PC-9 (cell line): Measurements from ENCODE around the gene BLOC1S4. TPM values are rescaled to one million over a fixed set of nuclear protein-coding genes. Genes with fewer than 3 reads are reported as not detected.
A peak's percentile ranks its signal among the peaks of the same experiment; 100 is the strongest.

Experiments used
- BruUV-seq: library from RNA; stranded (reverse); fragments of 400-500 nt; replicated peaks from 2 replicates; lab custom pipeline; 2021; lab: Mats Ljungman, UMichigan
- CTCF ChIA-PET: fragments of 300-600 bp; sonication (Branson Sonifier 250); formaldehyde crosslinking; loops from one replicate; lab custom pipeline; 2022; ENCODE audit warnings: antibody characterized with exemption; lab: Charles Lee
- POLR2A ChIA-PET: fragments of 300-600 bp; sonication (Branson Sonifier 250); formaldehyde crosslinking; loops from one replicate; lab custom pipeline; 2022; ENCODE audit warnings: antibody characterized with exemption; ENCODE audit not compliant: unreplicated experiment; lab: Charles Lee
- DNase-seq, 2 experiments: peaks; one replicate each; pipeline versions ENCODE4 v3.0.0 to v3.0.0-alpha.2; 2015 to 2022; ENCODE audit warnings: mixed read lengths in 1 of 2
- H2AFZ ChIP-seq: fragments of 200-600 bp; sonication (generic); 2 replicates; pipeline ENCODE4 v1.8.1; 2017; ENCODE audit warnings: antibody characterized with exemption
- H3F3A ChIP-seq: fragments of 200-600 bp; sonication (generic); 2 replicates; pipeline ENCODE4 v1.8.1; 2017; ENCODE audit warnings: antibody characterized with exemption, mild to moderate bottlenecking, low read depth; ENCODE audit not compliant: insufficient read depth
- H3K27ac ChIP-seq: fragments of 200-600 bp; sonication (generic); 2 replicates; pipeline ENCODE4 v1.6.1; 2016; ENCODE audit warnings: mixed run types
- H3K27me3 ChIP-seq: fragments of 200-600 bp; sonication (generic); 2 replicates; pipeline ENCODE4 v1.6.1; 2016; ENCODE audit warnings: low read depth, mixed run types; ENCODE audit not compliant: insufficient read depth
- H3K36me3 ChIP-seq: fragments of 200-600 bp; sonication (generic); 2 replicates; pipeline ENCODE4 v1.6.1; 2016; ENCODE audit warnings: low read depth, mixed run types
- H3K4me1 ChIP-seq: fragments of 200-600 bp; sonication (generic); replicated peaks from 2 replicates; pipeline ENCODE4 v1.6.1; 2016; ENCODE audit warnings: mixed run types; ENCODE audit not compliant: insufficient read depth
- H3K4me2 ChIP-seq: fragments of 200-600 bp; sonication (generic); 2 replicates; pipeline ENCODE4 v1.6.1; 2017; ENCODE audit warnings: mixed run types
- H3K4me3 ChIP-seq: fragments of 200-600 bp; sonication (generic); 2 replicates; pipeline ENCODE4 v1.6.1; 2016; ENCODE audit warnings: mixed run types
- H3K79me2 ChIP-seq: fragments of 200-600 bp; sonication (generic); 2 replicates; pipeline ENCODE4 v1.6.1; 2017; ENCODE audit warnings: low read depth, mixed run types
- H3K9me2 ChIP-seq: fragments of 200-600 bp; sonication (generic); 2 replicates; pipeline ENCODE4 v1.8.1; 2017; ENCODE audit warnings: mild to moderate bottlenecking; ENCODE audit not compliant: insufficient read depth
- H3K9me3 ChIP-seq: fragments of 200-600 bp; sonication (generic); 2 replicates; pipeline ENCODE4 v1.8.1; 2016; ENCODE audit warnings: low read depth; ENCODE audit not compliant: insufficient read depth
- H4K20me1 ChIP-seq: fragments of 200-600 bp; sonication (generic); 2 replicates; pipeline ENCODE4 v1.8.1; 2017; ENCODE audit not compliant: insufficient read depth
- CTCF ChIP-seq: fragments of 200-600 bp; sonication (generic); conservative IDR thresholded peaks from 2 replicates; pipeline ENCODE4 v1.6.1; 2017; ENCODE audit warnings: mixed run types, antibody characterized with exemption, mild to moderate bottlenecking, moderate library complexity
- EZH2 ChIP-seq: fragments of 200-600 bp; sonication (generic); IDR thresholded peaks from 2 replicates; pipeline ENCODE4 v1.8.0; 2017; ENCODE audit warnings: antibody characterized with exemption, low read depth
- intact Hi-C: fragments of 100-400 bp; cut with micrococcal nuclease; formaldehyde crosslinking; loops from one replicate; pipeline ENCODE4 v1.10.0; 2022; ENCODE audit not compliant: unreplicated experiment
- total RNA-seq: library from RNA; stranded (reverse); gene quantifications from 2 replicates; pipeline ENCODE4 v1.2.3, GENCODE V29; 2021

The BLOC1S4 gene
- total RNA-seq, 1 experiment from 2014 or later = 11.7 TPM

- intact Hi-C loops = loop anchor here (1.0 to 2.0 kb wide), 2 partner anchors 26 to 35 kb away; partner anchors contain the start of gene KIAA0232
- ChIA-PET POLR2A (interaction anchor here (0.5 to 1.0 kb wide), 6 partner anchors 14 to 477 kb away, joined by 3 to 9 read pairs (median 4); partner anchors contain the start of gene WFS1), CTCF (no interaction called here)
- H3K27ac ChIP-seq = peak overlapping the region; percentile 48; the same call in 1 of the 2 replicates
- H3F3A ChIP-seq = peaks cover 18% of the 10 kb centered on the region
- H3K4me2 ChIP-seq = peak overlapping the region; percentile 95; the same call in 1 of the 2 replicates
- no peaks in the 10 kb centered on the region for H3K9me3 ChIP-seq
- no peaks in the 10 kb centered on the region for H3K9me2 ChIP-seq
- no peak overlapping the region for H3K4me3 ChIP-seq
- H3K79me2 ChIP-seq = no peaks in the 10 kb centered on the region
- BruUV-seq = no TSS peak
- H3K4me1 ChIP-seq = peaks cover 53% of the 10 kb centered on the region
- peak in 1 of 2 experiments; percentile 89 for DNase-seq
- no peaks in the 10 kb centered on the region for H3K27me3 ChIP-seq
- H4K20me1 ChIP-seq = no peaks in the 10 kb centered on the region
- no peaks in the 10 kb centered on the region for H3K36me3 ChIP-seq
- TF ChIP-seq EZH2 = no peak
- no peak overlapping the region for H2AFZ ChIP-seq
Observed at GRCh38 chr4:6746721-6747293, 30.8 kb downstream of the BLOC1S4 start.

GRCh38 chr4:6747294-6748051 is 31.5 kb downstream of the BLOC1S4 start:
- peaks cover 25% of the 10 kb centered on the region for H3F3A ChIP-seq
- peak; percentile 53 to 81 for DNase-seq
- H3K4me2 ChIP-seq = peak overlapping the region; percentile 95; the same call in 1 of the 2 replicates
- no peaks in the 10 kb centered on the region for H3K27me3 ChIP-seq
- no peaks in the 10 kb centered on the region for H3K9me3 ChIP-seq
- H3K4me1 ChIP-seq = peaks cover 59% of the 10 kb centered on the region
- no peaks in the 10 kb centered on the region for H3K9me2 ChIP-seq
- POLR2A ChIA-PET = interaction anchor here (0.6 to 1.0 kb wide), 5 partner anchors 15 to 473 kb away, joined by 3 to 6 read pairs (median 4); no protein-coding TSS in a partner anchor
- peak overlapping the region; percentile 48 for H3K27ac ChIP-seq
- intact Hi-C loops = loop anchor here (1.0 to 2.0 kb wide), 2 partner anchors 25 to 35 kb away; partner anchors contain the start of gene KIAA0232
- BruUV-seq = TSS peak; percentile 56
- H3K4me3 ChIP-seq = no peak overlapping the region
- no peaks in the 10 kb centered on the region for H3K36me3 ChIP-seq
- CTCF ChIA-PET = no interaction called here
- no peak for TF ChIP-seq CTCF
- no peak for TF ChIP-seq EZH2
- no peaks in the 10 kb centered on the region for H3K79me2 ChIP-seq
- H4K20me1 ChIP-seq = no peaks in the 10 kb centered on the region
- no peak overlapping the region for H2AFZ ChIP-seq

- no TSS peak for BruUV-seq
- Histone ChIP-seq H3F3A (peaks cover 28% of the 10 kb centered on the region), H3K36me3 (no peaks in the 10 kb centered on the region), H2AFZ (no peak overlapping the region), H3K27ac (peak overlapping the region; percentile 48; the same call in 1 of the 2 replicates), H3K79me2 (no peaks in the 10 kb centered on the region), H3K4me2 (0 out of 2 replicates have a peak overlapping the region, but pooled peaks have one; percentile 95), H3K9me3 (no peaks in the 10 kb centered on the region), H3K27me3 (no peaks in the 10 kb centered on the region), H3K4me1 (peaks cover 65% of the 10 kb centered on the region), H3K9me2 (no peaks in the 10 kb centered on the region), H3K4me3 (no peak overlapping the region), H4K20me1 (no peaks in the 10 kb centered on the region)
- TF ChIP-seq EZH2 (no peak), CTCF (no peak)
- intact Hi-C loops = no loop called here
- DNase-seq = no peak
- ChIA-PET POLR2A (no interaction called here), CTCF (no interaction called here)
Observed at GRCh38 chr4:6748286-6748685, 32.3 kb downstream of the BLOC1S4 start.
